WTC11 (cell line): Measurements from ENCODE around the gene LRR1. TPM values are rescaled to one million over a fixed set of nuclear protein-coding genes. Genes with fewer than 3 reads are reported as not detected.

Experiments
- ATAC-seq: fragments of 200-7000 bp; cut with Tn5 transposase; 2 replicates; pipeline ENCODE4 v1.10.0; 2021; ENCODE audit warnings: mild to moderate bottlenecking, moderate library complexity
- CTCF ChIA-PET: fragments of 300-600 bp; sonication (Branson Sonifier 250); formaldehyde crosslinking; loops from one replicate; lab custom pipeline; 2021; ENCODE audit warnings: antibody characterized with exemption; lab: Charles Lee
- POLR2A ChIA-PET: fragments of 350-600 bp; sonication (Branson Sonifier 250); formaldehyde crosslinking; loops from one replicate; lab custom pipeline; 2021; ENCODE audit warnings: antibody characterized with exemption; lab: Charles Lee
- DNase-seq: peaks from one replicate; pipeline ENCODE4 v3.0.0; 2021; ENCODE audit warnings: low spot score
- H3K27ac Mint-ChIP-seq: 2 replicates; pipeline ENCODE4 v1.8.0; 2021; ENCODE audit warnings: mixed read lengths
- H3K27me3 Mint-ChIP-seq: 2 replicates; pipeline ENCODE4 v1.8.0; 2021; ENCODE audit warnings: low read depth, mild to moderate bottlenecking, moderate library complexity, mixed read lengths
- H3K36me3 Mint-ChIP-seq: 2 replicates; pipeline ENCODE4 v1.8.0; 2021; ENCODE audit warnings: mixed read lengths
- H3K4me1 Mint-ChIP-seq: 2 replicates; pipeline ENCODE4 v1.8.0; 2022; ENCODE audit warnings: mixed read lengths
- H3K4me3 Mint-ChIP-seq: 2 replicates; pipeline ENCODE4 v1.8.0; 2021; ENCODE audit warnings: mild to moderate bottlenecking, moderate library complexity, mixed read lengths
- H3K9me3 Mint-ChIP-seq: 2 replicates; pipeline ENCODE4 v1.8.0; 2021; ENCODE audit warnings: mixed read lengths
- ATF1 ChIP-seq: sonication (generic); formaldehyde crosslinking; IDR thresholded peaks from 2 replicates; pipeline ENCODE4 v1.8.1; 2023; ENCODE audit warnings: mild to moderate bottlenecking, moderate library complexity, missing genetic modification reagents
- CREM ChIP-seq: sonication (generic); formaldehyde crosslinking; IDR thresholded peaks from 2 replicates; pipeline ENCODE4 v1.8.1; 2022; ENCODE audit warnings: mild to moderate bottlenecking, missing genetic modification reagents, moderate library complexity
- EMX1 ChIP-seq: fragments of 250-450 bp; sonication (Bioruptor Pico); IDR thresholded peaks from 2 replicates; pipeline ENCODE4 v1.8.0; 2021; ENCODE audit warnings: mild to moderate bottlenecking
- FOXP1 ChIP-seq: sonication (generic); formaldehyde crosslinking; IDR thresholded peaks from 2 replicates; pipeline ENCODE4 v1.8.0; 2022; ENCODE audit warnings: missing genetic modification reagents, mild to moderate bottlenecking, moderate library complexity, borderline replicate concordance
- FOXP4 ChIP-seq: sonication (generic); formaldehyde crosslinking; IDR thresholded peaks from 2 replicates; pipeline ENCODE4 v1.8.0; 2022; ENCODE audit warnings: mild to moderate bottlenecking, missing genetic modification reagents
- GRHL2 ChIP-seq: fragments of 250-450 bp; sonication (Bioruptor Pico); IDR thresholded peaks from 2 replicates; pipeline ENCODE4 v1.8.0; 2022; ENCODE audit warnings: mild to moderate bottlenecking, moderate library complexity; ENCODE audit not compliant: insufficient replicate concordance, severe bottlenecking
- HMGA2 ChIP-seq: fragments of 250-450 bp; sonication (Bioruptor Pico); IDR thresholded peaks from 2 replicates; pipeline ENCODE4 v1.4.0; 2021; ENCODE audit warnings: mild to moderate bottlenecking, moderate library complexity
- IRF2 ChIP-seq: sonication (generic); formaldehyde crosslinking; IDR thresholded peaks from 2 replicates; pipeline ENCODE4 v1.8.0; 2022; ENCODE audit warnings: low read depth, missing genetic modification reagents, borderline replicate concordance
- JAZF1 ChIP-seq: fragments of 250-450 bp; sonication (Bioruptor Pico); IDR thresholded peaks from 2 replicates; pipeline ENCODE4 v1.9.0; 2021; ENCODE audit warnings: moderate library complexity, mild to moderate bottlenecking, inconsistent platforms
- JUN ChIP-seq: sonication (generic); formaldehyde crosslinking; IDR thresholded peaks from 2 replicates; pipeline ENCODE4 v1.8.0; 2023; ENCODE audit warnings: mild to moderate bottlenecking, missing genetic modification reagents
- KAT7 ChIP-seq: sonication (generic); formaldehyde crosslinking; IDR thresholded peaks from 2 replicates; pipeline ENCODE4 v1.8.1; 2023; ENCODE audit warnings: missing genetic modification reagents, mild to moderate bottlenecking, borderline replicate concordance
- MAX ChIP-seq: sonication (generic); formaldehyde crosslinking; IDR thresholded peaks from 2 replicates; pipeline ENCODE4 v1.8.0; 2022; ENCODE audit warnings: mild to moderate bottlenecking, missing genetic modification reagents
- MYBL2 ChIP-seq: sonication (generic); formaldehyde crosslinking; IDR thresholded peaks from 2 replicates; pipeline ENCODE4 v1.8.1; 2023; ENCODE audit warnings: mild to moderate bottlenecking, moderate library complexity, missing genetic modification reagents
- NFE2L1 ChIP-seq: sonication (generic); formaldehyde crosslinking; IDR thresholded peaks from 2 replicates; pipeline ENCODE4 v1.8.1; 2023; ENCODE audit warnings: missing genetic modification reagents
- NR3C1 ChIP-seq: sonication (generic); formaldehyde crosslinking; conservative IDR thresholded peaks from 2 replicates; pipeline ENCODE4 v1.8.1; 2023; ENCODE audit warnings: low read depth, mild to moderate bottlenecking, missing genetic modification reagents
- PRRX2 ChIP-seq: fragments of 250-450 bp; sonication (Bioruptor Pico); IDR thresholded peaks from 2 replicates; pipeline ENCODE4 v1.8.0; 2021; ENCODE audit warnings: mild to moderate bottlenecking
- RORB ChIP-seq: fragments of 250-450 bp; sonication (Bioruptor Pico); IDR thresholded peaks from 2 replicates; pipeline ENCODE4 v1.9.0; 2021; ENCODE audit warnings: mild to moderate bottlenecking
- TP53 ChIP-seq: sonication (generic); formaldehyde crosslinking; IDR thresholded peaks from 2 replicates; pipeline ENCODE4 v1.8.1; 2023; ENCODE audit warnings: mild to moderate bottlenecking, missing genetic modification reagents
- ZMAT4 ChIP-seq: fragments of 250-450 bp; sonication (Bioruptor Pico); IDR thresholded peaks from 2 replicates; pipeline ENCODE4 v1.9.0; 2021; ENCODE audit warnings: mild to moderate bottlenecking
- ZNF138 ChIP-seq: sonication (generic); formaldehyde crosslinking; conservative IDR thresholded peaks from 2 replicates; pipeline ENCODE4 v1.8.1; 2022; ENCODE audit warnings: mild to moderate bottlenecking, moderate library complexity, missing genetic modification reagents
- ZNF317 ChIP-seq: sonication (generic); formaldehyde crosslinking; IDR thresholded peaks from 2 replicates; pipeline ENCODE4 v1.8.1; 2023; ENCODE audit warnings: low read depth, mild to moderate bottlenecking, moderate library complexity, missing genetic modification reagents, borderline replicate concordance
- total RNA-seq: library from RNA; stranded (reverse); gene quantifications from 3 replicates; pipeline ENCODE4 v1.2.3, GENCODE V29; 2021
- TF ChIP-seq, protein P1 (sequence below): fragments of 250-450 bp; sonication (Bioruptor Pico); IDR thresholded peaks from 2 replicates; pipeline ENCODE4 v2.1.2; 2022; ENCODE audit warnings: mild to moderate bottlenecking, moderate library complexity
- TF ChIP-seq, protein P2 (sequence below): fragments of 250-450 bp; sonication (Bioruptor Pico); conservative IDR thresholded peaks from 2 replicates; pipeline ENCODE4 v1.9.0; 2021; ENCODE audit warnings: mild to moderate bottlenecking
- TF ChIP-seq, protein P3 (sequence below): sonication (generic); formaldehyde crosslinking; IDR thresholded peaks from 2 replicates; pipeline ENCODE4 v1.8.0; 2022; ENCODE audit warnings: mild to moderate bottlenecking, missing genetic modification reagents
- TF ChIP-seq, protein P4 (sequence below): sonication (generic); formaldehyde crosslinking; IDR thresholded peaks from 2 replicates; pipeline ENCODE4 v1.8.1; 2023; ENCODE audit warnings: mild to moderate bottlenecking, moderate library complexity, missing genetic modification reagents

The LRR1 gene
- total RNA-seq, 1 experiment from 2014 or later, result 42.6 TPM

DNA sequence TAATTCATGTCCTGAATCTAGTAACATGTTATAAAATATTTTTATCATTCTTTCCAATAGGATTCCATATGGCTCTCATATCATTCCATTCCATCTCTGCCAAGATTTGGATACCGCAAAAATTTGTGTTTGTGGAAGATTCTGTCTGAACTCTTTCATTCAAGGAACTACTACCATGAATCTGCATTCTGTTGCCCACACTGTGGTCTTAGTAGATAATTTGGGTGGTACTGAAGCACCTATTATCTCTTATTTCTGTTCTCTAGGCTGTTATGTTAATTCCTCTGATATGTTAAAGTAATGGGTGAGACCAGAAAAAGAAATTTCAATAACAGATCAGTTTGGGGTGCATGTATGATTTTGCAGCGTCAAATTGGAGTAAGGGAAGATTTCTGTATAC lies 15.5 kb downstream of the LRR1 start:
- H3K27ac Mint-ChIP-seq, result no peak overlapping the region
- ATAC-seq (no peak), DNase-seq (no peak)
- H3K4me1 Mint-ChIP-seq, result peaks cover 6% of the 10 kb centered on the region
- no peak for TF ChIP-seq ZNF138 (CRISPR knock-in tag)
- TF ChIP-seq ATF1 (CRISPR knock-in tag), result no peak
- no peak for TF ChIP-seq FOXP4 (CRISPR knock-in tag)
- TF ChIP-seq MYBL2, result no peak
- no peak for TF ChIP-seq HMGA2 (CRISPR knock-in tag)
- TF ChIP-seq, protein P1, sequence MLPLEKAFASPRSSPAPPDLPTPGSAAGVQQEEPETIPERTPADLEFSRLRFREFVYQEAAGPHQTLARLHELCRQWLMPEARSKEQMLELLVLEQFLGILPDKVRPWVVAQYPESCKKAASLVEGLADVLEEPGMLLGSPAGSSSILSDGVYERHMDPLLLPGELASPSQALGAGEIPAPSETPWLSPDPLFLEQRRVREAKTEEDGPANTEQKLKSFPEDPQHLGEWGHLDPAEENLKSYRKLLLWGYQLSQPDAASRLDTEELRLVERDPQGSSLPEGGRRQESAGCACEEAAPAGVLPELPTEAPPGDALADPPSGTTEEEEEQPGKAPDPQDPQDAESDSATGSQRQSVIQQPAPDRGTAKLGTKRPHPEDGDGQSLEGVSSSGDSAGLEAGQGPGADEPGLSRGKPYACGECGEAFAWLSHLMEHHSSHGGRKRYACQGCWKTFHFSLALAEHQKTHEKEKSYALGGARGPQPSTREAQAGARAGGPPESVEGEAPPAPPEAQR (CRISPR knock-in tag), result no peak
- no peak for TF ChIP-seq FOXP1 (CRISPR knock-in tag)
- no peak for TF ChIP-seq TP53
- TF ChIP-seq MAX, result no peak
- no peak for TF ChIP-seq NR3C1 (CRISPR knock-in tag)
- no peak for TF ChIP-seq ZNF317 (CRISPR knock-in tag)
- TF ChIP-seq JAZF1 (CRISPR knock-in tag), result no peak
- H3K36me3 Mint-ChIP-seq, result peaks cover 19% of the 10 kb centered on the region
- H3K27me3 Mint-ChIP-seq, result no peaks in the 10 kb centered on the region
- H3K9me3 Mint-ChIP-seq, result no peaks in the 10 kb centered on the region
- ChIA-PET POLR2A (no interaction called here), CTCF (no interaction called here)
- no peak overlapping the region for H3K4me3 Mint-ChIP-seq

- H3K27ac Mint-ChIP-seq, result 0 out of 2 replicates have a peak overlapping the region, but pooled peaks have one; percentile 3
- H3K4me1 Mint-ChIP-seq, result peaks cover 6% of the 10 kb centered on the region
- no peak for TF ChIP-seq RORB (CRISPR knock-in tag)
- no peak for TF ChIP-seq JUN
- no peak for TF ChIP-seq ZNF138 (CRISPR knock-in tag)
- TF ChIP-seq NFE2L1, result no peak
- TF ChIP-seq, all 79 proteins: peak for 0
- DNase-seq, result no peak
- no peaks in the 10 kb centered on the region for H3K27me3 Mint-ChIP-seq
- no peak for ATAC-seq
- ChIA-PET POLR2A (no interaction called here), CTCF (no interaction called here)
- peaks cover 19% of the 10 kb centered on the region for H3K36me3 Mint-ChIP-seq
- H3K9me3 Mint-ChIP-seq, result no peaks in the 10 kb centered on the region
- no peak overlapping the region for H3K4me3 Mint-ChIP-seq
Observed at GRCh38 chr14:49615776-49616175, 17.0 kb downstream of the LRR1 start.

- no peak for DNase-seq
- Mint-ChIP-seq H3K27me3 (no peaks in the 10 kb centered on the region), H3K4me1 (peaks cover 20% of the 10 kb centered on the region), H3K9me3 (no peaks in the 10 kb centered on the region), H3K27ac (no peak overlapping the region), H3K36me3 (peaks cover 23% of the 10 kb centered on the region), H3K4me3 (peak overlapping the region; percentile 98; the same call in 1 of the 2 replicates)
- ATAC-seq, result no peak
- POLR2A ChIA-PET, result no interaction called here
- CTCF ChIA-PET, result no interaction called here
- TF ChIP-seq HMGA2 (CRISPR knock-in tag) (no peak), EMX1 (CRISPR knock-in tag) (no peak), ZMAT4 (CRISPR knock-in tag) (no peak), IRF2 (CRISPR knock-in tag) (no peak), GRHL2 (CRISPR knock-in tag) (no peak), CREM (CRISPR knock-in tag) (no peak), KAT7 (CRISPR knock-in tag) (no peak), PRRX2 (no peak)
- TF ChIP-seq, protein P2, sequence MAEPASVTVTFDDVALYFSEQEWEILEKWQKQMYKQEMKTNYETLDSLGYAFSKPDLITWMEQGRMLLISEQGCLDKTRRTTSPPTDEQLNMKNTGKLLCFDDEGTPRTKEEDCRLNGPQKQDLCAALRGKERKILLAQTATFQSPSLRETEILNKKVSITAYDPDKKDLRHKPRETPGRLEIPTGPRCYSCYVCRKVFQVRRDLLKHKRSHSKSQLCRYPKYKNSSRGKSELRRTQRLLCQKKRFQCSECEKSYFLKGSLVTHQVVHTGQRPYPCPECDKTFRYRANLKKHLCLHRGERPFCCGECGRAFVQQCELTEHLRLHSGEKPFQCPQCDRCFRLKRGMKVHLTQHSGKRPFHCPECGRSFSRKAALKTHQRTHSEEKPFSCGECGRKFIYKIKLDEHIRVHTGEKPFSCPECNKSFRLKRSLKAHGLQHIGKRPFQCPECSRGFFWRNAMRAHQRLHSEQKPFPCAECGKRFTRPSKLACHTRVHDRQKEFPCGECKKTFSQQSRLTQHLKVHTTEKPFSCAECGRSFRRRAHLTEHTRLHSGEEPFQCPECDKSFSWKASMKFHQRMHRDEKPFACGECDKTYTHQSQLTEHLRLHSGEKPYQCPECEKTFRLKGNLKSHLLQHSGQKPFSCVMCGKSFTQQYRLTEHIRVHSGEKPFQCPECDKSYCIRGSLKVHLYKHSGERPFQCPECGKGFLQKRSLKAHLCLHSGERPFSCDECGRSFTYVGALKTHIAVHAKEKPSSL (CRISPR knock-in tag), result no peak
- TF ChIP-seq, protein P3, sequence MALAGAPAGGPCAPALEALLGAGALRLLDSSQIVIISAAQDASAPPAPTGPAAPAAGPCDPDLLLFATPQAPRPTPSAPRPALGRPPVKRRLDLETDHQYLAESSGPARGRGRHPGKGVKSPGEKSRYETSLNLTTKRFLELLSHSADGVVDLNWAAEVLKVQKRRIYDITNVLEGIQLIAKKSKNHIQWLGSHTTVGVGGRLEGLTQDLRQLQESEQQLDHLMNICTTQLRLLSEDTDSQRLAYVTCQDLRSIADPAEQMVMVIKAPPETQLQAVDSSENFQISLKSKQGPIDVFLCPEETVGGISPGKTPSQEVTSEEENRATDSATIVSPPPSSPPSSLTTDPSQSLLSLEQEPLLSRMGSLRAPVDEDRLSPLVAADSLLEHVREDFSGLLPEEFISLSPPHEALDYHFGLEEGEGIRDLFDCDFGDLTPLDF (CRISPR knock-in tag), result no peak
- TF ChIP-seq, protein P4, sequence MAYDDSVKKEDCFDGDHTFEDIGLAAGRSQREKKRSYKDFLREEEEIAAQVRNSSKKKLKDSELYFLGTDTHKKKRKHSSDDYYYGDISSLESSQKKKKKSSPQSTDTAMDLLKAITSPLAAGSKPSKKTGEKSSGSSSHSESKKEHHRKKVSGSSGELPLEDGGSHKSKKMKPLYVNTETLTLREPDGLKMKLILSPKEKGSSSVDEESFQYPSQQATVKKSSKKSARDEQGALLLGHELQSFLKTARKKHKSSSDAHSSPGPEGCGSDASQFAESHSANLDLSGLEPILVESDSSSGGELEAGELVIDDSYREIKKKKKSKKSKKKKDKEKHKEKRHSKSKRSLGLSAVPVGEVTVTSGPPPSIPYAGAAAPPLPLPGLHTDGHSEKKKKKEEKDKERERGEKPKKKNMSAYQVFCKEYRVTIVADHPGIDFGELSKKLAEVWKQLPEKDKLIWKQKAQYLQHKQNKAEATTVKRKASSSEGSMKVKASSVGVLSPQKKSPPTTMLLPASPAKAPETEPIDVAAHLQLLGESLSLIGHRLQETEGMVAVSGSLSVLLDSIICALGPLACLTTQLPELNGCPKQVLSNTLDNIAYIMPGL, result no peak
Observed at GRCh38 chr14:49617852-49618519, 19.2 kb downstream of the LRR1 start.
